ENCODE data around the gene DPP8. TPM values are rescaled to one million over a fixed set of nuclear protein-coding genes. Genes with fewer than 3 reads are reported as not detected.
A peak's percentile ranks its signal among the peaks of the same experiment; 100 is the strongest.
"Not testable (repeated sequence)": the region's sequence is repeated elsewhere in the genome, so short reads cannot be mapped to it uniquely, and the experiment has no call there.

Gene DPP8
- polyA plus RNA-seq, 2 of the 4 experiments (the other 2 are of a cell fraction), result 24.4 to 41.8 TPM

- no peaks in the 10 kb centered on the region for H3K9me3 ChIP-seq
- ChIA-PET POLR2A (no interaction called here), CTCF (interaction anchor here (0.6 to 1.2 kb wide), 3 partner anchors 38 to 503 kb away, joined by 3 read pairs; no protein-coding TSS in a partner anchor)
- H3K4me2 ChIP-seq, result no peak overlapping the region
- TF ChIP-seq TFCP2L1 (CRISPR knock-in tag; IDR thresholded peaks at IDR 0.05), result no peak
- TF ChIP-seq CBX8 (IDR thresholded peaks at IDR 0.05), result no peak
- TF ChIP-seq KDM1A (IDR thresholded peaks at IDR 0.05; ENCODE audit: low read depth), result no peak
- TF ChIP-seq CTCF (IDR thresholded peaks at IDR 0.05), result no peak
- TF ChIP-seq CHD2 (IDR thresholded peaks at IDR 0.05; ENCODE audit: low read length, partially characterized antibody), result no peak
- TF ChIP-seq JUNB (IDR thresholded peaks at IDR 0.05), result no peak
- no peak for TF ChIP-seq HEYL (CRISPR knock-in tag; IDR thresholded peaks at IDR 0.05)
- TF ChIP-seq ESRRA (IDR thresholded peaks at IDR 0.05; ENCODE audit: borderline replicate concordance, low read length), result no peak
- no peak for TF ChIP-seq SREBF2 (IDR thresholded peaks at IDR 0.05)
- ATAC-seq, result no peak
- WGBS (ENCODE audit: missing lambda C conversion rate), result 94% methylated on average over 7 of the region's 7 CpGs
- no peaks in the 10 kb centered on the region for H3K4me1 ChIP-seq
- no peak for FAIRE-seq
- no peak for DNase-seq (ENCODE audit: low read depth in 1 of 2, low spot score in 1 of 2)
- H3K27ac ChIP-seq, result no peak overlapping the region
- H3K4me3 ChIP-seq, result no peak overlapping the region
These were observed 39.1 kb upstream of the DPP8 start for GRCh38 chr15:65556622-65557021.

- H3K4me2 ChIP-seq, result no peak overlapping the region
- no peak overlapping the region for H3K27ac ChIP-seq
- ChIA-PET POLR2A (no interaction called here), CTCF (interaction anchor here (0.8 to 1.6 kb wide), 5 partner anchors 10 to 132 kb away, joined by 3 to 7 read pairs (median 3); no protein-coding TSS in a partner anchor)
- no peaks in the 10 kb centered on the region for H3K9me3 ChIP-seq
- WGBS (ENCODE audit: missing lambda C conversion rate), result 92% methylated on average over 3 of the region's 3 CpGs
- no peak for ATAC-seq
- no peak for FAIRE-seq
- TF ChIP-seq FOSB (CRISPR knock-in tag; IDR thresholded peaks at IDR 0.05), result no peak
- TF ChIP-seq POLR2A (IDR thresholded peaks at IDR 0.05; ENCODE audit: low read length), result no peak
- no peak for DNase-seq (ENCODE audit: low read depth in 1 of 2, low spot score in 1 of 2)
- 0 out of 3 replicates have a peak, but pooled peaks cover 2% of the 10 kb centered on the region for H3K4me1 ChIP-seq
- H3K4me3 ChIP-seq, result no peak overlapping the region
These were observed 36.2 kb upstream of the DPP8 start for GRCh38 chr15:65553691-65554090.

GRCh38 chr15:65552851-65553250 is 35.4 kb upstream of the DPP8 start:
- H3K9me3 ChIP-seq; ATAC-seq; DNase-seq (ENCODE audit: low read depth in 1 of 2, low spot score in 1 of 2); H3K4me1 ChIP-seq; POLR2A ChIA-PET; FAIRE-seq; H3K4me2 ChIP-seq; H3K27ac ChIP-seq; H3K4me3 ChIP-seq: not testable (repeated sequence)
- CTCF ChIA-PET, result interaction anchor here (1.3 to 1.5 kb wide), 2 partner anchors 19 to 27 kb away, joined by 3 read pairs; no protein-coding TSS in a partner anchor
- 93% methylated on average over 5 of the region's 6 CpGs for WGBS (ENCODE audit: missing lambda C conversion rate)

- Histone ChIP-seq H3K9me3 (no peaks in the 10 kb centered on the region), H3K4me3 (no peak overlapping the region), H3K27ac (no peak overlapping the region), H3K4me1 (0 out of 3 replicates have a peak, but pooled peaks cover 2% of the 10 kb centered on the region), H3K4me2 (no peak overlapping the region)
- ATAC-seq (peak; percentile 50 to 51; a peak in 3 of 6 replicates), DNase-seq (ENCODE audit: low read depth in 1 of 2, low spot score in 1 of 2) (no peak), FAIRE-seq (no peak)
- TF ChIP-seq REST (IDR thresholded peaks at IDR 0.05), result no peak
- TF ChIP-seq CBX8 (IDR thresholded peaks at IDR 0.05), result no peak
- 0 out of 2 replicates have a peak, but pooled peaks have one; percentile 26 for TF ChIP-seq NFE2L2 (conservative IDR thresholded peaks at IDR 0.05; ENCODE audit: low read length)
- TF ChIP-seq TP53 (CRISPR knock-in tag; IDR thresholded peaks at IDR 0.05), result no peak
- TF ChIP-seq PBX3 (IDR thresholded peaks at IDR 0.05), result no peak
- TF ChIP-seq MAZ (IDR thresholded peaks at IDR 0.05; ENCODE audit: borderline replicate concordance, low read depth, low read length), result no peak
- ChIA-PET POLR2A (interaction anchor here (1.0 kb wide), 1 partner anchor 60 kb away, joined by 3 read pairs; no protein-coding TSS in a partner anchor), CTCF (interaction anchor here (1.2 kb wide), 1 partner anchor 34 kb away, joined by 4 read pairs; the partner anchor contains the start of gene DPP8)
- WGBS (ENCODE audit: missing lambda C conversion rate), result 72% methylated on average over 2 of the region's 2 CpGs
These were observed 33.7 kb upstream of the DPP8 start for GRCh38 chr15:65551183-65551582.

Measured in A549 (cell line).